Activated B cell treated with CpG ODN at 0.5 μM for 24 hours (primary cell): ENCODE measurements around the gene UBA52. TPM values are rescaled to one million over a fixed set of nuclear protein-coding genes. Genes with fewer than 3 reads are reported as not detected.

Experiments used
- ATAC-seq: fragments of 200-7000 bp; cut with Tn5 transposase; one replicate; pipeline ENCODE4 v1.10.0; 2021; ENCODE audit warnings: low read depth, mild to moderate bottlenecking, moderate library complexity
- CTCF ChIA-PET: fragments of 350-600 bp; sonication (Branson Sonifier 250); formaldehyde crosslinking; loops from one replicate; lab custom pipeline; 2021; ENCODE audit warnings: antibody characterized with exemption; lab: Charles Lee
- POLR2A ChIA-PET: fragments of 350-600 bp; sonication (Branson Sonifier 250); formaldehyde crosslinking; loops from one replicate; lab custom pipeline; 2021; ENCODE audit warnings: antibody characterized with exemption; lab: Charles Lee
- DNase-seq: peaks from one replicate; pipeline ENCODE4 v3.0.0; 2022
- H3K27ac Mint-ChIP-seq: one replicate; pipeline ENCODE4 v1.8.0; 2020; ENCODE audit warnings: mixed read lengths
- H3K27me3 Mint-ChIP-seq: one replicate; pipeline ENCODE4 v1.8.0; 2021; ENCODE audit warnings: mixed read lengths
- H3K36me3 Mint-ChIP-seq: one replicate; pipeline ENCODE4 v1.8.0; 2021; ENCODE audit warnings: low read depth, mixed read lengths
- H3K4me1 Mint-ChIP-seq: one replicate; pipeline ENCODE4 v1.8.0; 2021; ENCODE audit warnings: mixed read lengths
- H3K4me3 Mint-ChIP-seq: one replicate; pipeline ENCODE4 v1.8.0; 2020; ENCODE audit warnings: mild to moderate bottlenecking, mixed read lengths
- H3K9me3 Mint-ChIP-seq: one replicate; pipeline ENCODE4 v1.8.0; 2020; ENCODE audit warnings: mixed read lengths
- CTCF ChIP-seq: fragments of 200-600 bp; IDR thresholded peaks from one replicate; pipeline ENCODE4 v1.8.0; 2022; ENCODE audit warnings: antibody characterized with exemption, mild to moderate bottlenecking
- intact Hi-C: fragments of 100-400 bp; cut with micrococcal nuclease; formaldehyde crosslinking; loops from one replicate; pipeline ENCODE4 v1.15.1; 2024
- total RNA-seq: library from RNA; stranded (reverse); gene quantifications from 2 replicates; pipeline ENCODE4 v1.2.3, GENCODE V29; 2022

Gene UBA52
- total RNA-seq, 1 donor from 2014 or later: 1,962 TPM

DNA sequence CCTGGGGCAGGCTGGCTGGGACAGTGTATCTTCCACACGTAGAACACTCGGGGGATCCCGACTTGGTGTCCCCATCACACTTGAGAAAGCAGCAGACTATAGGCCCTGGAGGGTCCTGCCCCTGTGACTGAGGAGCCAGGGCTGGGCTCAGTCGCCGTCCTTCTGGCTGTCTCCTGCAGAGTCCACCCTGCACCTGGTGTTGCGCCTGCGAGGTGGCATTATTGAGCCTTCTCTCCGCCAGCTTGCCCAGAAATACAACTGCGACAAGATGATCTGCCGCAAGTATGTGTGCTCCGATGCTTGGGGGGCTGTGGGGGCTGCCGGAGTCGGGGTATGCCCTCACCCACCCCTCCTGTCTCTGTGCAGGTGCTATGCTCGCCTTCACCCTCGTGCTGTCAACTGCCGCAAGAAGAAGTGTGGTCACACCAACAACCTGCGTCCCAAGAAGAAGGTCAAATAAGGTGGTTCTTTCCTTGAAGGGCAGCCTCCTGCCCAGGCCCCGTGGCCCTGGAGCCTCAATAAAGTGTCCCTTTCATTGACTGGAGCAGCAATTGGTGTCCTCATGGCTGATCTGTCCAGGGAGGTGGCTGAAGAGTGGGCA is 3.1 kb downstream of the UBA52 start:
- Mint-ChIP-seq H3K4me3 (no peak overlapping the region), H3K4me1 (peaks cover 36% of the 10 kb centered on the region), H3K27ac (no peak overlapping the region), H3K27me3 (no peaks in the 10 kb centered on the region), H3K9me3 (no peaks in the 10 kb centered on the region), H3K36me3 (peaks cover 68% of the 10 kb centered on the region)
- ChIA-PET CTCF (no interaction called here), POLR2A (interaction anchor here (0.6 kb wide), 1 partner anchor 18 kb away, joined by 5 read pairs; no protein-coding TSS in a partner anchor)
- ATAC-seq: no peak
- no peak for TF ChIP-seq CTCF
- intact Hi-C loops: no loop called here
- DNase-seq: no peak

DNA sequence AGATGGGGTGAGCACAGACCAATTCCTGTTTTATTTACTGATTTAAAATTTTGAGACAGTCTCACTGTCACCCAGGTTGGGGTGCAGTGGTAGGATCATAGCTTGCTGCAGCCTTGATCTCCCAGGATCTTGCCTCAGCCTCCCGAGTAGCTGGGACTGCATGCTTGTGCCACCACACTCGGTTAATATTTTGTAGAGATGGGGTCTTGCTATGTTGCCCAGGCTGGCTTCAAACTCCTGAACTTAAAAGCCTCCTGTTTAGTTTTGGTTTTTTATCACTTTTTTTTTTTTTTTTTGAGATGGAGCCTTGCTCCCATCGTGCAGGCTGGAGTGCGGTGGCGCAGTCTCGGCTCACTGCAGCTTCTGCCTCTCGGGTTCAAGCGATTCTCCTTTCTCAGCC is 4.7 kb downstream of the UBA52 start:
- H3K27ac Mint-ChIP-seq: no peak overlapping the region
- DNase-seq (no peak), ATAC-seq (no peak)
- ChIA-PET CTCF (interaction anchor here (1.2 to 1.5 kb wide), 2 partner anchors 13 to 18 kb away, joined by 3 to 4 read pairs; no protein-coding TSS in a partner anchor), POLR2A (interaction anchor here (0.7 to 2.6 kb wide), 4 partner anchors 12 to 144 kb away, joined by 3 to 21 read pairs (median 6); partner anchors contain the start of genes KXD1 and REX1BD)
- TF ChIP-seq CTCF: no peak
- intact Hi-C loops: no loop called here
- peaks cover 64% of the 10 kb centered on the region for H3K36me3 Mint-ChIP-seq
- H3K27me3 Mint-ChIP-seq: no peaks in the 10 kb centered on the region
- H3K4me1 Mint-ChIP-seq: peaks cover 33% of the 10 kb centered on the region
- H3K9me3 Mint-ChIP-seq: no peaks in the 10 kb centered on the region
- H3K4me3 Mint-ChIP-seq: no peak overlapping the region

GRCh38 chr19:18577365-18577914 is 5.8 kb downstream of the UBA52 start:
- H3K27ac Mint-ChIP-seq: peak overlapping the region; percentile 59
- peaks cover 25% of the 10 kb centered on the region for H3K4me1 Mint-ChIP-seq
- DNase-seq: no peak
- no peak for TF ChIP-seq CTCF
- ChIA-PET POLR2A (interaction anchor here (0.5 to 2.6 kb wide), 3 partner anchors 11 to 96 kb away, joined by 4 to 21 read pairs (median 8); partner anchors contain the start of genes KXD1 and REX1BD), CTCF (interaction anchor here (1.2 kb wide), 1 partner anchor 12 kb away, joined by 4 read pairs; no protein-coding TSS in a partner anchor)
- H3K36me3 Mint-ChIP-seq: peaks cover 59% of the 10 kb centered on the region
- no peak for ATAC-seq
- H3K9me3 Mint-ChIP-seq: no peaks in the 10 kb centered on the region
- no peaks in the 10 kb centered on the region for H3K27me3 Mint-ChIP-seq
- intact Hi-C loops: no loop called here
- H3K4me3 Mint-ChIP-seq: no peak overlapping the region

GRCh38 chr19:18580311-18580710 is 8.7 kb downstream of the UBA52 start:
- no peak overlapping the region for H3K4me3 Mint-ChIP-seq
- POLR2A ChIA-PET: interaction anchor here (2.4 kb wide), 1 partner anchor 9 kb away, joined by 13 read pairs; the partner anchor contains the start of gene UBA52
- peaks cover 31% of the 10 kb centered on the region for H3K36me3 Mint-ChIP-seq
- TF ChIP-seq CTCF: no peak
- H3K27me3 Mint-ChIP-seq: peaks cover 2% of the 10 kb centered on the region
- ATAC-seq: no peak
- H3K27ac Mint-ChIP-seq: no peak overlapping the region
- no peak for DNase-seq
- H3K9me3 Mint-ChIP-seq: no peaks in the 10 kb centered on the region
- H3K4me1 Mint-ChIP-seq: peaks cover 10% of the 10 kb centered on the region
- CTCF ChIA-PET: no interaction called here
- intact Hi-C loops: no loop called here

- Mint-ChIP-seq H3K4me3 (peak overlapping the region; percentile 9), H3K36me3 (peaks cover 8% of the 10 kb centered on the region), H3K9me3 (no peaks in the 10 kb centered on the region), H3K27ac (no peak overlapping the region), H3K27me3 (peaks cover 2% of the 10 kb centered on the region), H3K4me1 (peaks cover 36% of the 10 kb centered on the region)
- ChIA-PET CTCF (interaction anchor here (1.1 to 1.6 kb wide), 3 partner anchors 8 to 261 kb away, joined by 3 to 5 read pairs (median 4); no protein-coding TSS in a partner anchor), POLR2A (interaction anchor here (0.9 to 3.4 kb wide), 5 partner anchors 14 to 333 kb away, joined by 3 to 35 read pairs (median 3); partner anchors contain the start of genes COPE, DDX49 and KXD1)
- no peak for ATAC-seq
- intact Hi-C loops: loop anchor here (5.0 kb wide), 3 partner anchors 44 to 331 kb away; partner anchors contain the start of genes COPE, DDX49 and FKBP8
- DNase-seq: no peak
- TF ChIP-seq CTCF: no peak
Measured at GRCh38 chr19:18586306-18586705, 14.6 kb downstream of the UBA52 start.
